K562 (cell line): Measurements from ENCODE around the gene ITPR2. TPM values are rescaled to one million over a fixed set of nuclear protein-coding genes. Genes with fewer than 3 reads are reported as not detected.

Experiments used
- CHD4 ChIP-seq: fragments of 200-600 bp; sonication (generic); IDR thresholded peaks from 3 replicates; pipeline ENCODE4 v1.6.1; 2012; ENCODE audit warnings: low read depth, mild to moderate bottlenecking, mixed read lengths, low read length, inconsistent platforms; ENCODE audit not compliant: insufficient read depth, insufficient replicate concordance, poor library complexity, severe bottlenecking
- EWSR1 ChIP-seq: fragments of 450-650 bp; IDR thresholded peaks from 2 replicates; pipeline ENCODE4 v1.6.1; 2018; ENCODE audit warnings: borderline replicate concordance, mild to moderate bottlenecking, low read depth, moderate library complexity; ENCODE audit not compliant: partially characterized antibody
- NR2C1 ChIP-seq, 2 experiments: fragments of 450-650 bp; IDR thresholded peaks; 2 replicates each; pipeline ENCODE4 v1.6.1; 2017; ENCODE audit warnings: mild to moderate bottlenecking in 2 of 2, antibody characterized with exemption in 1 of 2, inconsistent platforms in 1 of 2, missing compliant biosample characterization in 1 of 2, missing genetic modification characterization in 1 of 2
- PPARD ChIP-seq: fragments of 250-450 bp; sonication (Bioruptor Pico); IDR thresholded peaks from 2 replicates; pipeline ENCODE4 v1.8.0; 2022; ENCODE audit warnings: inconsistent platforms, mild to moderate bottlenecking, moderate library complexity
- RBM15 ChIP-seq: fragments of 200-400 bp; formaldehyde crosslinking; IDR thresholded peaks from 2 replicates; pipeline ENCODE4 v1.6.1; 2018; ENCODE audit warnings: mild to moderate bottlenecking, low read length, moderate library complexity; ENCODE audit not compliant: insufficient read depth
- ZMIZ1 ChIP-seq, 2 experiments: fragments of 150-350 bp in 1 of 2; IDR thresholded peaks; 2 replicates each; pipeline ENCODE4 v1.6.1; 2012 to 2016; ENCODE audit warnings: low read depth in 2 of 2, low read length in 2 of 2, mild to moderate bottlenecking in 1 of 2, moderate library complexity in 1 of 2
- polyA plus RNA-seq, 8 experiments: library from polyadenylated mRNA; depleted of rRNA in 4 of 8; stranded (reverse) in 5 of 8; unstranded in 3 of 8; fragments of >200 nt; fragmentation: Nextera tagmentation in 2 of 8; fragmentation: Illumina TruSeq in 1 of 8; extraction: Ambion mirVana in 2 of 8; extraction: Trizol in 1 of 8; gene quantifications; 2 replicates each; pipeline versions ENCODE4 v1.2.1 to v1.2.3, GENCODE V29; 2011 to 2014; ENCODE audit warnings: inconsistent platforms in 1 of 8, missing spikeins in 1 of 8
- total RNA-seq, 7 experiments: library from RNA; depleted of rRNA in 6 of 7; stranded (reverse); fragments of >200 nt in 6 of 7; fragmentation: Illumina TruSeq in 2 of 7; extraction: Trizol in 2 of 7; gene quantifications; 2 replicates each; pipeline versions ENCODE4 v1.2.1 to v1.2.3, GENCODE V29; 2011 to 2021; ENCODE audit warnings: low replicate concordance in 1 of 7
- TF ChIP-seq, protein P1 (sequence below), 2 experiments: fragments of 450-650 bp; IDR thresholded peaks; 2 replicates each; pipeline ENCODE4 v1.6.1; 2016; ENCODE audit warnings: mild to moderate bottlenecking in 2 of 2, borderline replicate concordance in 1 of 2, low read depth in 1 of 2, moderate library complexity in 1 of 2

Gene ITPR2
- total and polyA plus RNA-seq, 9 of the 15 experiments (the other 6 are each of a cell fraction or from before 2014, with no cell fraction given): 0.21 to 3.3 (median 0.95) TPM

- TF ChIP-seq RBM15: no peak
- TF ChIP-seq CHD4: no peak
- TF ChIP-seq, protein P1, sequence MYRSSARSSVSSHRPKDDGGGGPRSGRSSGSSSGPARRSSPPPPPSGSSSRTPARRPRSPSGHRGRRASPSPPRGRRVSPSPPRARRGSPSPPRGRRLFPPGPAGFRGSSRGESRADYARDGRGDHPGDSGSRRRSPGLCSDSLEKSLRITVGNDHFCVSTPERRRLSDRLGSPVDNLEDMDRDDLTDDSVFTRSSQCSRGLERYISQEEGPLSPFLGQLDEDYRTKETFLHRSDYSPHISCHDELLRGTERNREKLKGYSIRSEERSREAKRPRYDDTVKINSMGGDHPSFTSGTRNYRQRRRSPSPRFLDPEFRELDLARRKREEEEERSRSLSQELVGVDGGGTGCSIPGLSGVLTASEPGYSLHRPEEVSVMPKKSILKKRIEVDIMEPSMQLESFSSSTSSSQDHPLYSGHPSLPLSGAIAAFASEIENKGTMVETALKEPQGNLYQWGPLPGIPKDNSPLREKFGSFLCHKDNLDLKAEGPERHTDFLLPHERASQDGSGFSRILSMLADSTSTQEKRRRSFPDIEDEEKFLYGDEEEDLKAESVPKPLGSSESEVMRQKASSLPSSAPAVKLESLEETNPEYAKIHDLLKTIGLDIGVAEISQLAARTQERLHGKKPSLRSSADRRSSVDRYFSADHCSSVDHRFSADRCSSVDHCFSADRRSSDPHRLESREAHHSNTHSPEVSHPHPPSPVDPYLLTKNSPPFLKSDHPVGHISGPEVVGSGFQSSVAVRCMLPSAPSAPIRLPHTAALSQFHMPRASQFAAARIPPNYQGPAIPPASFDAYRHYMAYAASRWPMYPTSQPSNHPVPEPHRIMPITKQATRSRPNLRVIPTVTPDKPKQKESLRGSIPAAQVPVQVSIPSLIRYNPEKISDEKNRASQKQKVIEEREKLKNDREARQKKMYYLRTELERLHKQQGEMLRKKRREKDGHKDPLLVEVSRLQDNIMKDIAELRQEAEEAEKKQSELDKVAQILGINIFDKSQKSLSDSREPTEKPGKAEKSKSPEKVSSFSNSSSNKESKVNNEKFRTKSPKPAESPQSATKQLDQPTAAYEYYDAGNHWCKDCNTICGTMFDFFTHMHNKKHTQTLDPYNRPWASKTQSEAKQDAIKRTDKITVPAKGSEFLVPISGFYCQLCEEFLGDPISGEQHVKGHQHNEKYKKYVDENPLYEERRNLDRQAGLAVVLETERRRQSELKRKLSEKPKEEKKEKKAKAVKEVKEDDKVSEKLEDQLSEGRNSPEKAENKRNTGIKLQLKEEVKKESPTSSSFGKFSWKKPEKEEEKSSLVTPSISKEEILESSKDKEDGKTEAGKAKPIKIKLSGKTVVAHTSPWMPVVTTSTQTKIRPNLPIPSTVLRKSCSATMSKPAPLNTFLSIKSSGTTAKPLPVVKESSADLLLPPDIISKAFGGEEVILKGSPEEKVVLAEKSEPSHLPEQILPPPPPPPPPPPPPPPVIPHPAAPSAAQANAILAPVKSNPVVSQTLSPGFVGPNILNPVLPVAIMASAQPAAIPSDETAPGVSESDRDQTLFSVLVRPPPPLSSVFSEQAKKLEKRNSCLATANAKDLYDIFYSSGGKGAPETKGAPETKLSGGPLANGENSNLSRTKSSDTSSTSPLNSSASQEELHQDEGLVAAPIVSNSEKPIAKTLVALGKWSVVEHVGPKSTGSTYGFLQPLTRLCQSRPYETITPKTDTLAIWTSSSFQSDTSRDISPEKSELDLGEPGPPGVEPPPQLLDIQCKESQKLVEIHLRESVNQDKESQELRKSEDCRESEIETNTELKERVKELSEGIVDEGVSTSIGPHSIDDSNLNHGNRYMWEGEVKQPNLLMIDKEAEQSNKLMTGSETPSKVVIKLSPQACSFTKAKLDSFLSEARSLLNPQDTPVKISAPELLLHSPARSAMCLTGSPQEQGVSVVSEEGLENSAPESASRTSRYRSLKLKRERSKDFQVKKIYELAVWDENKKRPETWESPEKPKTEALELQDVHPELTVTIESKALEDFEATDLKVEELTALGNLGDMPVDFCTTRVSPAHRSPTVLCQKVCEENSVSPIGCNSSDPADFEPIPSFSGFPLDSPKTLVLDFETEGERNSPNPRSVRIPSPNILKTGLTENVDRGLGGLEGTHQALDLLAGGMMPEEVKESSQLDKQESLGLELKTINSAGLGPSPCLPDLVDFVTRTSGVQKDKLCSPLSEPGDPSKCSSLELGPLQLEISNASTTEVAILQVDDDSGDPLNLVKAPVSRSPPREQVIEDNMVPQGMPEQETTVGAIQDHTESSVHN (IDR thresholded peaks at IDR 0.05; ENCODE audit: borderline replicate concordance in 1 of 2, low read depth in 1 of 2): no peak
- TF ChIP-seq ZMIZ1 (IDR thresholded peaks at IDR 0.05; ENCODE audit: low read depth in 2 of 2, low read length in 2 of 2): no peak
- no peak for TF ChIP-seq NR2C1 (IDR thresholded peaks at IDR 0.05)
- TF ChIP-seq NR2C1 (tag; IDR thresholded peaks at IDR 0.05): no peak
- TF ChIP-seq EWSR1: no peak
- TF ChIP-seq PPARD (CRISPR knock-in tag): no peak
Measured at GRCh38 chr12:26384536-26384935, 448.5 kb downstream of the ITPR2 start (continued).
